NCI-H2029 treated with DMSO at 0.1 percent for 48 hours (cell line): ENCODE results near the gene CD300LF.
A peak's percentile ranks its signal among the peaks of the same experiment; 100 is the strongest.

Experiments
- DNase-seq: peaks from one replicate; lab custom pipeline; 2025; lab: John Stamatoyannopoulos, UW

Gene CD300LF

GRCh38 chr17:74729866-74730265 is 17.1 kb upstream of the CD300LF start:
- no peak for DNase-seq

GRCh38 chr17:74729368-74729767 is 16.6 kb upstream of the CD300LF start:
- DNase-seq: no peak

- no peak for DNase-seq
Observed at GRCh38 chr17:74728702-74729075, 16.0 kb upstream of the CD300LF start.

- no peak for DNase-seq
Observed at GRCh38 chr17:74728033-74728701, 15.4 kb upstream of the CD300LF start.

GRCh38 chr17:74725111-74725510 is 12.4 kb upstream of the CD300LF start:
- no peak for DNase-seq

- no peak for DNase-seq
Observed at GRCh38 chr17:74723891-74724290, 11.2 kb upstream of the CD300LF start.

- DNase-seq: no peak
Observed at GRCh38 chr17:74722782-74723181, 10.1 kb upstream of the CD300LF start.

GRCh38 chr17:74720506-74720905 is 7.8 kb upstream of the CD300LF start:
- no peak for DNase-seq

GRCh38 chr17:74715144-74715543 is 2.4 kb upstream of the CD300LF start:
- no peak for DNase-seq

GRCh38 chr17:74713171-74713755 is 540 bp upstream of the CD300LF start:
- DNase-seq: no peak

- DNase-seq: no peak
Observed at GRCh38 chr17:74712301-74712700, 422 bp downstream of the CD300LF start.

GRCh38 chr17:74711058-74711824 is 1.5 kb downstream of the CD300LF start:
- DNase-seq: no peak

GRCh38 chr17:74704544-74704943 is 8.2 kb downstream of the CD300LF start:
- DNase-seq: no peak

- DNase-seq: no peak
Observed at GRCh38 chr17:74703311-74703710, 9.4 kb downstream of the CD300LF start.

GRCh38 chr17:74702116-74702871 is 10.4 kb downstream of the CD300LF start:
- no peak for DNase-seq

GRCh38 chr17:74699236-74699635 is 13.5 kb downstream of the CD300LF start:
- peak; percentile 61 for DNase-seq

- no peak for DNase-seq
Observed at GRCh38 chr17:74698069-74698468, 14.7 kb downstream of the CD300LF start.

GRCh38 chr17:74697515-74697914 is 15.2 kb downstream of the CD300LF start:
- no peak for DNase-seq

- no peak for DNase-seq
Observed at GRCh38 chr17:74695629-74696028, 17.1 kb downstream of the CD300LF start.

- no peak for DNase-seq
Observed at GRCh38 chr17:74694081-74694480, 18.6 kb downstream of the CD300LF start.

GRCh38 chr17:74691151-74691550 is 21.6 kb downstream of the CD300LF start:
- DNase-seq: no peak

GRCh38 chr17:74690409-74690825 is 22.3 kb downstream of the CD300LF start:
- DNase-seq: no peak

GRCh38 chr17:74687886-74688285 is 24.8 kb downstream of the CD300LF start:
- no peak for DNase-seq
